Measurements from ENCODE around the gene ACTRT2. TPM values are rescaled to one million over a fixed set of nuclear protein-coding genes. Genes with fewer than 3 reads are reported as not detected.

ACTRT2 gene
- total RNA-seq, 4 donors from 2014 or later = not detected

GRCh38 chr1:3049905-3050304 lies 28.6 kb downstream of the ACTRT2 start:
- Histone ChIP-seq H3K9me3 (peaks cover 0 to 4% (median 0%) of the 10 kb centered on the region in 3 donors), H3K27me3 (peaks cover 75% of the 10 kb centered on the region), H3K4me3 (no peak overlapping the region), H3K4me1 (no peaks in the 10 kb centered on the region), H3K36me3 (no peaks in the 10 kb centered on the region), H3K27ac (no peak overlapping the region)
- WGBS, 2 donors (ENCODE audit: low coverage in 1 of 2) = 80% methylated on average over 1 of the region's 2 CpGs; no CpG with 5 or more reads in 1 of the 2 donors
- TF ChIP-seq POLR2AphosphoS5 (IDR thresholded peaks at IDR 0.05) = no peak
- no peak for TF ChIP-seq CTCF (IDR thresholded peaks at IDR 0.05)
- no peak for TF ChIP-seq EP300 (IDR thresholded peaks at IDR 0.05)
- TF ChIP-seq POLR2A (IDR thresholded peaks at IDR 0.05) = no peak
- no peak for ATAC-seq

- no peak for TF ChIP-seq EP300 (IDR thresholded peaks at IDR 0.05)
- no peak for TF ChIP-seq CTCF (IDR thresholded peaks at IDR 0.05)
- no peak for TF ChIP-seq POLR2A (IDR thresholded peaks at IDR 0.05)
- no peak for TF ChIP-seq POLR2AphosphoS5 (IDR thresholded peaks at IDR 0.05)
- H3K9me3 ChIP-seq = no peaks in the 10 kb centered on the region
- peaks cover 68% of the 10 kb centered on the region for H3K27me3 ChIP-seq
- no peak for ATAC-seq
- no peak overlapping the region for H3K4me3 ChIP-seq
- H3K36me3 ChIP-seq = no peaks in the 10 kb centered on the region
- no peaks in the 10 kb centered on the region for H3K4me1 ChIP-seq
- H3K27ac ChIP-seq = no peak overlapping the region
These were observed 29.3 kb downstream of the ACTRT2 start for GRCh38 chr1:3050603-3051002.

- no peaks in the 10 kb centered on the region for H3K4me1 ChIP-seq
- TF ChIP-seq POLR2AphosphoS5 (IDR thresholded peaks at IDR 0.05) (no peak), CTCF (IDR thresholded peaks at IDR 0.05) (no peak), EP300 (IDR thresholded peaks at IDR 0.05) (no peak), POLR2A (IDR thresholded peaks at IDR 0.05) (no peak)
- WGBS, 2 donors (ENCODE audit: low coverage in 1 of 2) = 90 to 91% methylated on average over 2 to 3 of the region's 3 CpGs
- no peaks in the 10 kb centered on the region for H3K36me3 ChIP-seq
- no peak overlapping the region for H3K4me3 ChIP-seq
- no peak overlapping the region for H3K27ac ChIP-seq
- H3K9me3 ChIP-seq = no peaks in the 10 kb centered on the region
- peaks cover 67% of the 10 kb centered on the region for H3K27me3 ChIP-seq
- no peak for ATAC-seq
These were observed 30.3 kb downstream of the ACTRT2 start for GRCh38 chr1:3051270-3052268.

GRCh38 chr1:3052501-3052900 lies 31.2 kb downstream of the ACTRT2 start:
- no peaks in the 10 kb centered on the region for H3K36me3 ChIP-seq
- no peak for ATAC-seq
- 100% methylated on average over 1 of the region's 5 CpGs; no CpG with 5 or more reads in 1 of the 2 donors for WGBS, 2 donors (ENCODE audit: low coverage in 1 of 2)

More at GRCh38 chr1:3052501-3052900, 31.2 kb downstream of the ACTRT2 start:
- H3K4me1 ChIP-seq = no peaks in the 10 kb centered on the region
- no peak for TF ChIP-seq POLR2AphosphoS5 (IDR thresholded peaks at IDR 0.05)
- no peak for TF ChIP-seq CTCF (IDR thresholded peaks at IDR 0.05)
- no peak for TF ChIP-seq EP300 (IDR thresholded peaks at IDR 0.05)
- TF ChIP-seq POLR2A (IDR thresholded peaks at IDR 0.05) = no peak
- H3K4me3 ChIP-seq = no peak overlapping the region
- H3K27ac ChIP-seq = no peak overlapping the region
- peaks cover 66% of the 10 kb centered on the region for H3K27me3 ChIP-seq
- peaks cover 0 to 6% (median 0%) of the 10 kb centered on the region in 3 donors for H3K9me3 ChIP-seq

Data from gastroesophageal sphincter (tissue), 4 donors.